ENCODE data around the gene CACNA2D3.
A peak's percentile ranks its signal among the peaks of the same experiment; 100 is the strongest.

CACNA2D3 gene

DNA sequence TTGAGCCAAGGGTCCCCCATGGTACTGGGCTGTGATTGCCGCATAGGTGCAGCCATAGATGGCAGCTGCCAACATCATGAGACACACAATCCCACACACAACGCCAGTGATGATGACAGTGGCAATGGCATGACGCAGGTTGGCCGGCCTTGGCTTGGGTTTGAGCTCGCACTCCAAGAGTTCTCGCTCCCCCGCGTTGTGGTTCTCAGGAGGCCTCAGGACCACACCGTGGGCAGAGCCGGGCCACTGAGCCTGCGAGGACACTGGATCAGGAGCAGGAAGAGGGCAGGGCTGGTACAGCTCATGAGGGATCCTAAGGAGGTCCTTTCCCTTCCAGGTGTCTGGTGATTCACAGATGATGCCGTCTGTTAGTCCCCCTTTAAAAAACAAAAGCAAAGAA, 796.2 kb downstream of the CACNA2D3 start:
- no peak for DNase-seq (ENCODE audit: low spot score)

DNA sequence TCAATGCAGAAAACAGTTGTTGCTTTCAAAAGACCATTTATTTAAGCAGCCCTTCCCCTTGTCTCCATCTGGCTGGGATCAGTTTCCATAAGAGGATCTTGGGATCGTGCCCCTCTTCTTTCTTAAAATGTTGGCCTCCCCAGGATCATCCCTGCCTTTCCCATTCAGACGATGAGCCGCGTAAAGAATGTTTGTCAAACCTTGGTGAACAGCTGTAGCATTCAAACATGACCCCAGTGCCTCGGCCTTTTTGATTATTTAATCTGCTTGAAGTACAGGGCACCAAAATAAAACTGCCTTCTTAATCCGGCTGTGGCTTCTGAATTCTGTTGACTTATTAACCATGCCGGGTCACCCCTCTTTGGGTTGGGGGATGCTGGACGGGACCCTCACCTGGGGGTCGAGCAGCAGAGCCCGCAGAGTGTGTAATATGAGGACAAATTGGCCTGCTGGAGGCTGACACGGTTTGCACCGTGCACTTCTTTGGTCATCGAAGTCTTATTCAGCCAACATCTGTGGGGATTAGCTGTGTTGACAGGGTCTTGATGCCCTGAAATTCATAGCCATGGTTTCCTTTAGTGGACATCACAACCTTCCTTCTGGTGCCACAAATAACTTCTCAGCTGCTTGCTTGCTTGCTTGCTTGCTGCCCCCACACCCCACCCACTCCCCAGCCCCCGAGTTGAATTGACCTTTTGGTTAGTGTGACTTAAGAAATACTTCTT, 805.9 kb downstream of the CACNA2D3 start, which contains the start of gene LRTM1:
LRTM1 (minus strand) TSS at position 14 of the 725 bp plus-strand sequence. CDS start 148 bp downstream, outside the sequence.
- peak; percentile 58 for DNase-seq (ENCODE audit: low spot score)

DNA sequence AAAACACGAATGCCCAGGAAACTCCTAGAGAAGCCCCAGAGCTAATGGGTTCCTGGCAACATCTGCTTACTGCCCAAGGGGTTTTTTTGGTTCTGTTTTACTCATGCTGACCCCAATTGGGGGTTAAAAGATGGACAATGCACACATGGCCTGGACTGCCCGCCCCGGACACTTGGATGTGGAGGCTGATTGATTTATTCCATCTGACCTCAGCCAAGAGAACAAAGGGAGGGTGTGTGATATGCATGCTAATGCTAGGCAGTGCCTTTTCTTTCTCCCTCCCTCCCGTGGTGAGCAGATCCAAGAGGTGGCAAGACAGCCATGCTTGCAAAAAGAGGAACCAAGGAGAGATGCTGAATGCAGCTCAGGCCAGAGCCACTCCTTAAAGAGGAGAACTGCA, 808.8 kb downstream of the CACNA2D3 start:
- DNase-seq (ENCODE audit: low spot score): no peak

DNA sequence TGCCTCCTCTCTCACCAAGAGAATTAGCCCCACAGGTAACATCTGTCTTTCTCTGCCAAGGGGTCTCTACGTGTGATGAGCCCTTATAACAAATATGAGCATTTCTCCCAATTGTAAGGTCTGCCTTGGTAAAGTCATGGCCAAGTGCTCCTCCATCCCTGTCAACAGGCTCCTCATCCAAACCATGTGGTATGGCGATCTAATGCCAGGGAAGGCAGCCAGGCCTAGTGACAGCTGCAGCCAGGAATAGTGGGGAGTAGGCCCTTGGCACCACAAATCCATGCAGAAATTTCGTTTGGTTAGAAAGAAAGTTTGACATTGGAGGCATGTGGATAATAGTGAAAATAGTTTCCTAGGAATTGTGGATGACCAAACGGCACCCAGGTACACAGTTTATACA, 810.3 kb downstream of the CACNA2D3 start:
- no peak for DNase-seq (ENCODE audit: low spot score)

DNA sequence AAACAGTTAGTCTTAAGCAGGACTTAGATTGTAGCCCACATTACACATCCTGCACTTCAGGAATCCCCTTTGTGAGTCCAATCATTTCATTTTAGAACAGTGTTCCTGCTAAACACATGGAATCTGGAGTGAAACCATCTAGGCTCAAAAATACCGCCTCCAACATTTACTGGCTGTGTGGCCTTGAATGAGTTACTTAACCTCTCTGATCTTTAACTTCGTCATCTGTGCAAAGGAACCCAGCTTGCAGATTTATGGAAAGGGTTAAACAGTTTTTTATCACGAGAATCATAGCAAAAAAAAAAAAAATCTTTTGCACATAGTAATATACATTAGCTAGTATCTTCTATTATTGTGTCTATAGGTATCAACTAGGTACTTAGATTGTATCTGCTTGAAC, 813.5 kb downstream of the CACNA2D3 start:
- no peak for DNase-seq (ENCODE audit: low spot score)

DNA sequence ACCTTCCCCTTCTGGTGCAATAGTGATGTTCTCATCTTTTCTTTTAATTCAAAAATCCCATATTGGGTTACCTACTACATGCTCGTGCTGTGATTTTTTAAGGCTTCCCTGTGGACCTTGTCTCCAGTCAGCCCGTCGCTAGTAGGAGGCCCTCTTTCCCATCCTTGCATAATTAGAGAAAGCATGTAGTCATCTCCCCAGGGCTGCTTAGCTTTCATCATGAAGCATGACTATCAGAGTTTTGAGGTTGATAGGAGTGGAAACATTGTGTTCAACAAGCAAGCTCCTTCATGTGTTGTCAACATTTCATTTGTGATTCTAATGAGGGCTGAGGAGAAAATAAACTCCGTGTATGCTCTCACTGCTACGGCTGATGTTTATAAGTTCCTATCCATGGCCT, 814.2 kb downstream of the CACNA2D3 start:
- no peak for DNase-seq (ENCODE audit: low spot score)

DNA sequence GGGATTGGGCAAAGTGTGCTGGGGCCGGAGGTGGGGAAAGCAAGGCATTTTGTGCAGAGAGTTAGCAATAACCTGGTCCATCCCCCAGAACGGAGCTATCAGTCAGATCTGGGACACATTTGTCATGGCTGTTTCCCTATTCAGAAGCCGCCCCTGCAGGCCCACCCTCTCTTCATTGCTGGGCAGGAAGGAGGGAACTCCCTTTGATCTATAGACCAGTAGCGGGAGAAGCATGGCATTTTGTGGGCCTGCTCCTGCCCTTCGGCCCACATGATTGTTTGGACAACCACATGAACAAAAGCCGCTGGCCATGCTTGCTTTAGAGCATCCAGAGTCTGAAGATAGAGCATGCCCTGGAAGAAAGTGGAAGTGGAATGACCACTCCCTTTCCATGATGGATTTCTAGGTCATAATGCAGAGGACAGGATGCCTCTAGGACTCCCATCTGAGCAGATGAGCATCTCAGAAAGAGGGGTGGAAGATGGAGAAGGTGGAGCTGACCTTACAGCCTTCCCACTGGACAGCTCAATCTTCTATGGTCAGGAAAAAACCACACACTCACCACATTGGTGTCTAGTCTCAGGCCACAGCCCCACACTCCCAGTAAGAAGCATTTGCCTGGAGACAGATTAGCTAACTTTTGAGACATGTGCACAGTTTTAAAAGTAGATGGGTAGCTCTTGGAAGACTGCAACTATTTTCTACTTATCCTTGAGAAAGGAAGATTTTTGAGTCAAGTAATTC, 817.4 kb downstream of the CACNA2D3 start:
- no peak for DNase-seq (ENCODE audit: low spot score)

DNA sequence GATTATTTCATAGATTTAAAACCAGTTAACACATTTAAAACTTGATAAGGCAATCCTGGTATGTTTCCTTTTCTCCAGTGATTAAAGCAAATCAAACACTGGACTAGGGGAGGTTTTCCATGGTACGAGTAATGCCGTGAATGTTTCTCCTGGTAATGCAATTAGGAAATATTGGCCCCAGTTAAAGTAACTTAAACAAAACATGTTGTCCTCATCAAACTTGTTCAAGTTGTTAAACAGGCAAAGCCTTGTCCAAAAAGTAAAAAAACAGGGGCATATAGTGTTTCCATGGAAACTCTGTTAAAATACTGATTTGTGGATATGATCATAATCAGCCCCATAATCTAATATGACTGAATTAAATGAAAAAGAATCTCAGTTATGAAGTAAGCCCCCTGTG, 818.6 kb downstream of the CACNA2D3 start:
- no peak for DNase-seq (ENCODE audit: low spot score)

DNA sequence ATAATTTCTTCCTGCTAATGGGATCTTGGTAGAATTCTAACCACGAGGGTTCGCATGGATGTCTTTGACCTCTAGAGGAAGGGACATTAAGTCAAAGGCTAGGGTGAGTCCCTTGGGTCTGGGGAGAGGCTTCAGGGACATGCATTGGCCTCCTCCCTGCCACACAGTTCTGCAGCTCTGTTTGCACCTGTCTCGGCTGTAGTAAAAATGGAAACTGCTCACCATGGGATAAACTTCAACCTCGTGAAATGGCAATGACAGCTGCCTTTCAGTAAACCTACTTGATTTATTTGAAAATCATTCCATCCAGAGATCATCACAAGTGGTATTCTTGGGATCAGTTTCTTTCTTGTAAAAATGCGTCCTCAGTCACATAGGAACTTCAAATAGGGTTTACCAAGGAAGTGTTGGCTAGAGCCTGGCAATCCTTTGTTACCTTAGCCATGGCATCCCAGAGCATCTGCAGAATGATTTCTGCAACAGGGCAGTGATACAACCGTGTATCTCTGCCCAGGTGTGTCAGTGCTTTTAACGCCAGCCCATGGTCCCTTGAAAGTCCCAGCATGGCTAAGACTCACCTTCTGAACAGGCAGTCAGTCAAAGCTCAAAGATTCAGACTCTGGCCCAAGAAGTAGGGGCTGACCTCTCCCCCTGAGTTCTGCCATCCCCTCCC, 819.5 kb downstream of the CACNA2D3 start:
- DNase-seq (ENCODE audit: low spot score): no peak

DNA sequence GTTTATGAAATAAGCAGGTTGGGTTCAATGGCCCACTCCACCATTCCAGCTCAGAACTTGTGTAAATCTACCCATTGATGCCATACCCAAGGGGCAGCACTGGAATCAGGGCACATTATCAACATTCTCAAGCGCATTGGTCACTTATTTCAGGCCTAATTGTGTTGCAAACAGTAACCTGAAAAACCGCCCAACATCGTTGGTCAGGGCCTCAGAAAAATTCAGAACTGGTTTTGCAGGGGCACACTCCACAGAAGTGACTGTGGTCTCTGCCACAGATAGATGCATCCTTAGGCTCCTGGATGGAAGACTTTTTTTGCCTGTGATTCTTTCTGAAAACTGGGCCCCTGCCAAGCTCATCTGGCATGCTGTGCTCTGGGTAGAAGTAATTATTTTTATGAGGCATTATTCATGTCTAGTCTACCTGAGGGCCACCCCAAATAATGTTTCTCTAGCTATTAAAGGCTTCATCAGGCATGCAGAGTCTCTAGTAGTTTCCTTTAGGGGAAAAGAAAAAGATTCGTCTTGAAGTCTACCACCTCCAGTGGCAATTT, 827.2 kb downstream of the CACNA2D3 start:
- DNase-seq (ENCODE audit: low spot score): no peak

DNA sequence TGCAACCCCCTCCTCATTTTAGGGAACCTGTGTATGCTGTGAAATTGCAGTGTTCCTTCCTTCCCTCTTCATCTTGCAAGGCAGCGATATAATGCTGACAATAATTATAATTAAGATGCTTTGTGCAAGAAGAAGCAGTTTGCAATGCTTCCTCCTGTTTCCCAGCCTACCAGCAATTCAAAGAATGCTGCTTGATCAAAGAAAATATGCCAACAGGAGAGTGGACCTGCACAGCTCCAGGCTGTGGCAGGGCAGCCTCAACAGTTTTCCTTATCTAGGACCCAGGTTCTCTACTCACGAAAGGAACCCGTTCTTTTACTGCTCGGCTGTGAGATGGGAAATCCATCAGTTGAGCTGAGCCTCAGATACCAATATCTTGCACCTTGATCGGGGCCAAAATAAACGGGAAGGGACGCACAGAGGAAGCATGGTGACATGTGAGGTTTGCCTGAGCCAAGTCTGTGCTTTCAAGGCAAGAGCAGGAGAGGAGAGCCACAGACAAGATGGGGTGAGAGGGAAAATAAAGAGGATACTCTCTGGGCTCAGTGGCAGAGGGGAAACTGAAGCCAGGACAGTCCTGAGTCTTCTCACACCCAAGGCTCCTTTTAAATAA, 828.1 kb downstream of the CACNA2D3 start:
- DNase-seq (ENCODE audit: low spot score): no peak

DNA sequence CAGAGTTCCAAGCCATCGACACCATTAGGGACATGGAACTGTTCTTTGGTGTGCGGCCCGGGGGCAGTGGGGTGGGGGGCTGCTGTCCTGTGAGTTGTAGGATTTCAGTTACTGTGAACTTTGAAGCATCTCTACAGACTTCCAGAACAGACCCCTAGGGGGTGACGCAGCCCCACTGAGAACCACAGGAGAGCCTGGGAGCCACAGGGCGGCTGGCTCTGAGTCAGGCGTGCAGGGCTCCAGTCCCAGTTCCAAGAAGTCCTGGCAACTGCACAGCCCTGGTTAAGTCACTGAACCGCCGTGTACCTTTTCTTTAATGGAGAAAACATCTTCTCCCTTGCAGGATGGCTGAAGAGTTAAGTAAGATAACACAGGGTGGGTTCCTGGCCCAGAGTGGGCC, 829.1 kb downstream of the CACNA2D3 start:
- DNase-seq (ENCODE audit: low spot score): peak; percentile 73

DNA sequence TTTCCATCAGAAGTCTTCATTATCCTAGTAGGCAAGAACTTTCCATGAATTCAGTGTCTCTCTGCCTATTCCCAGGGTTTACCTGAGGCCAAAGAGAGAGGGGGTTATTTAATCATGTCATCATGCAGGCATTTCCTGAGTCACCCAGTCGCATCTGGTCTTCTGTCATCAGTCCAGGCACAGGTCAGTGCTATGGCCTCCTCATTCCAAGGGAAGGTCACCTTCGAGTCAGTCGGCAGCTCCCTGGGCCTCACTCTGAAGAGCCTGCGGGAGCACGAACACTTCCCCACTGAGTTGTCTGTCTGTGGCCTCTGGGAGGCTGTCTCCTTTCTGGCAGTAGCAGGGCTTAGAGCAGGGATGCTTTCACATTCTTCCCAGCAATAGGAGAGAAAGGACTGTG, 831.7 kb downstream of the CACNA2D3 start:
- DNase-seq (ENCODE audit: low spot score): no peak

DNA sequence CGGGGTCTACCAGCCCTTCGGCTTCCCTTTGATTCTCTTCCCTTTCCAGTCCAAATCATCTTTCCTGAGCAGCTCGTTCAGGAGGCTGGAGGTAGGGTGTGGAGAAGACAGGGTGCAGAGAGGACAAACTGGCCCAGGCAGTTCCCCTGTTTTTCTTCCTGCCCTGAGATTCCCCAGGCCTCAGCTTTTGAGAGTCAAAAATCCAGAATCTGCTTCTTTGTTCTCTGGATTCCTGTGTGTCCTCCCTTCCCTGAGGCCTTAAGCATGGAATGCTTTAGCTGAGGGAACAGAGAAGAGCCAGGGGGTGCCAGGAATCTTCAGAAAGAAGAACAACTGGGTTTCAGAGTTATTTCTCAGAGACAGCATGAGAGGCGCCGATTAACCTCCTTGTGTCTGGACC, 832.2 kb downstream of the CACNA2D3 start:
- DNase-seq (ENCODE audit: low spot score): no peak

DNA sequence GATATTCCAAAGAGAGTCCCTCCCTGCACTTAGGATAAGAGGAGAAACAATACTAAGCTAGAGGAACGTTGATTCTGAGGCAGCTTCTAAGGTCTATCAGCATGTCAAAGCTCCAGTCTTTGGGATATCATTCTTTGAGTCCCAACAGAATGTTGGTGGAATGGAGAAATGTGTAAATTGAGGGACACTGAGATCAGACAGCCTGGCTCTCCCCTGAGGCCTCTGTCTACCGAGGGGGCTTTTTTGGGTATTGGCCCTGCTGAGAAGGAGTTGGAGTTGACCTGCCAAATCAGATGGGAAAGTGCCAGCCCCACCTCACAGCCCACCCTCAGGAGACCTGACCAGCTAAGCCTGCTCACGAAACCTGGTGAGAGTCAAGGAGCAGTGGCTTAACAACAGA, 833.1 kb downstream of the CACNA2D3 start:
- DNase-seq (ENCODE audit: low spot score): no peak

DNA sequence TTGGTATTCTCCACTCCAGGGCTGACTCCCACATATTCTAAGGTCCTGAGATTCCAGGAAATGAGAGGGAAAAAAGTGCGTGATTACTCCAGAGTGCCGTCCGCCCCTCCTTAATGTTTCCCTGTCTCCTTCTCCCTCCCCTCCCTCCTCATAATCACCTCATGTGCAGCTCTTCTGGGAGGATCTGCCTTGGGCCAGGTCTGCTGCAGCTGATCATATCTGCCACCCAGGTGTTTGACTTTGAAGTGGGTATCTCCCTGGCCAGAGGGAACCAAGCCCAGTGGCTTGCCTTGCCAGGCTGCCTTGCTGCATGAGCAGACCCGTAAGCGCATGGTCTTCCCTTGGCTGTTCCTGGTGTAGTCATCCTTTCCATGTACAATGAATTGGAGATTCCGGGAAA, 833.6 kb downstream of the CACNA2D3 start:
- no peak for DNase-seq (ENCODE audit: low spot score)

DNA sequence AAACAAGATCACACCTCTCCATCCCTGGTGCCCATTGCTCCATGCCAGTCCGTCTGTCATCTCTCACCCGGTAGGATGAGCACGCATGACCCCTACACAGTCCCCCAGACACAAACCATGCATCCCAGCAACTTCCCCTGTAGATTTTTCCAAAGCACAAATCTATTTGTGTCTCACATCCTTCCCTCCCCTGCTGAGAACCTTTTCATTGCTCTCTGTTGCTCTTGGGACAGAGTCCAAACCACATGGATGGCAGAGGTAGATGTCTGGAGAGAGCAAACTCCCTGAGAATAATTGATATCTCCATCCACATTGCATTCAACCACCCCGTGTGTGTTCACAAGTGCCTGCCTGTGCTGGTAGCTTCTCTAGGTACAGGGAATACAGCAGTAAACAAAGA, 835.4 kb downstream of the CACNA2D3 start:
- DNase-seq (ENCODE audit: low spot score): no peak

DNA sequence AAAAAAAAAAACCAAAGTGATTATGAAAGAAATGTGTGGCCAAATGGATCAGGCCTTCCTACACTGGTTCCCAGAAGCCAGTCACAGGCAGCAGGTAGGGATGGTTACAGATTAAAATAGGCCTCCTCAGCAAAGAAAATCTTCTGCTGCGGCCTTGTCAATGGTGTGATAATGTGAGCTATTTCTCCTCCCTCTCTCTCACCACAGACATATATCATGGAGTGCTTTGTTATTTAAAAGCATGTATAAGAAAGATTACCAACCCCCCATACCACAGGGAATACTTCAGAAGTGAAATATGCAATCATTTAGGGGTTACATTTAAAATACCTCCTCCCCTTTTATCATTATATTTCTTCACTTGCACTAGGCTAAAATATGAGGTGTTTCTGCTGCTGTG, 837.7 kb downstream of the CACNA2D3 start:
- no peak for DNase-seq (ENCODE audit: low spot score)

DNA sequence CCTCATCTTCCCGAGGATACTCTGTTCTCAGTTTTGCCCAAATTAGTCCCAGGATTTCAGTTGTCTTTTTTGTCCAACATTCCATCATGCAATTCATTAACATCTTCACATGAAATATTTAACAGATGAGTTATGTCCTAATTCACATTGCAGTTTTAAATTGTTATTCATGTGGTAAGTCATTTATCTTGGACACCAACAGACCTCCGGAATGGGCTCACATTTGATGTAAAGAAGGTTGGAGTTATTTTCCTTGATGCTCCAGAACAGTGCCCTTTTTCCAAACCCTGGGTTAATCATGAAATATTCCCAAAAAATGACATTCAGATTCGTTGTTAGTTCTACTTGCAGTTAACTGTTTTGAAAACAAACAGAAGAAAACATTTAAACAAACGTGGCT, 838.3 kb downstream of the CACNA2D3 start:
- DNase-seq (ENCODE audit: low spot score): no peak

DNA sequence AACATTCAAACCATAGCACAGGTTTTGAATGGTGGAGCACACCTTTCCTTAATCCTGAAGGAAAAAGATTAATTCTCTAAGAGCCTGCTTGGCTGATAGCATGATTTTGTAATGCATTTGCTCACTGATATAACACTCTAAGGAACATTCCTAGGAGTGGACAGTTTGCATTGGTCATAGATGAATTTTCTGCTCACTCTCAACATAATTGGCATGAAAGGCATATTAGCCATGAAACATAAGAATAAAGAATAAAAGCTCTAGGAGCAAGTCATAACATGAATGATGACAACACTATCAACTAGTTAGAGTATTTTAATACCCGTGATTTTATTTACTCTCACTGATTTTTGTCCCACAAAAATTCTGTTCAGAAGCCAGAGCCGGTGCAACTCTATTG, 839.8 kb downstream of the CACNA2D3 start:
- DNase-seq (ENCODE audit: low spot score): no peak

DNA sequence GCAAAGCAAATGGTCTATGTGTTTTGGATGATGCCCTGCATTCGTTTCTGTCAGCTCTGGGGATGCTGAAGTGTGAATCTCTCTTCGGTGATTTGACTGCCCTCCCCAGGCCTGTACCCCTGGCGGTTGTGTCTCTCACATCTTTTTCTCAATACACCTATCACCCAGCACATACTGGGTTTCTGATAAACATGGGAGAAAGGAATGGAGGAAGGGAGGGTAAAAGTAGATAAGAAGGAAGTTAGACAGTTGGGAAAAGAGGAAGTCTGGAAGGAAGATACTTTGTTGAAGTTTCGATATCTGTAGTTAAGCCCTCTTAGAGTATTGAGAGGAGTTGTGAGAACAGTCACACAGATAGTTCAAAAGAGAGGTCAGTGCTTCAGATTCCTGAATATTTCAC, 841.3 kb downstream of the CACNA2D3 start:
- no peak for DNase-seq (ENCODE audit: low spot score)

DNA sequence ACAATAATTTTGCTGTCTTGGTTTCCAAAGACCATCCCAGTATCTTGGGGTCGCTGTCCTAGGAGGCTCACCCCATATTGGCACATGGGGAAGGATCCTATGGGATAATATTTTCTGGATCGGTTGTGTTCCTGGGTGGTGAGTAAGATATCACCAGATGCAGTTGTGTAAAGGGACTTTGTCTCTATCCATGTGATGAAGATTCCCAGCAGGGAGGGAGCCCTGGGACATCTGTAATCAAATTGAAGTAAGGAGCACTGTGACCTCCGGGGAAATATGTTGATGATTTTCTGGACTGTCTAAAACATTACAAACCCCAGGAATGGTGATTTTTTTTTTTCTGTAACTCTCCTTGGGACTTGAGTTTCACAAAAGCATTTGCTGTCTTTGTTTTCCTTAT, 841.7 kb downstream of the CACNA2D3 start:
- no peak for DNase-seq (ENCODE audit: low spot score)

Data from ecto neural progenitor cell (in vitro differentiated cells).